ENCODE data around the gene ADAM15. TPM values are rescaled to one million over a fixed set of nuclear protein-coding genes. Genes with fewer than 3 reads are reported as not detected.

Gene ADAM15
- total RNA-seq, 3 donors from 2014 or later = 97.8 to 155 (median 109) TPM

- intact Hi-C loops (cut with DNase I; ENCODE audit: low total_unique reads) = loop anchor here (5.0 kb wide), 1 partner anchor 34 kb away; no protein-coding TSS in a partner anchor
These were observed 243 bp downstream of the ADAM15 start for GRCh38 chr1:155051342-155051776.

GRCh38 chr1:155051777-155052398, 772 bp downstream of the ADAM15 start:
- H3K4me3 ChIP-seq = peak overlapping the region; percentile 77 to 87 (median 80)
- intact Hi-C loops (cut with DNase I; ENCODE audit: low total_unique reads) = loop anchor here (5.0 kb wide), 1 partner anchor 35 kb away; no protein-coding TSS in a partner anchor
- peak overlapping the region; percentile 90 to 92 for H3K27ac ChIP-seq
- peak in 1 of 2 donors; percentile 48 for DNase-seq (ENCODE audit: low spot score in 2 of 2)
- no peaks in the 10 kb centered on the region for H3K9me3 ChIP-seq
- no peaks in the 10 kb centered on the region for H3K27me3 ChIP-seq
- TF ChIP-seq POLR2A (IDR thresholded peaks at IDR 0.05) = no peak
- TF ChIP-seq CTCF (IDR thresholded peaks at IDR 0.05) = no peak
- peak in 1 of 3 donors; percentile 3 for TF ChIP-seq POLR2AphosphoS5 (IDR thresholded peaks at IDR 0.05)
- no peaks in the 10 kb centered on the region for H3K36me3 ChIP-seq
- H3K4me1 ChIP-seq = peaks cover 6 to 9% of the 10 kb centered on the region in 2 donors

More at GRCh38 chr1:155051342-155051776, 243 bp downstream of the ADAM15 start:
- H3K4me3 ChIP-seq = peak overlapping the region; percentile 77 to 87 (median 80)
- peaks cover 6 to 9% of the 10 kb centered on the region in 2 donors for H3K4me1 ChIP-seq
- TF ChIP-seq POLR2AphosphoS5 (IDR thresholded peaks at IDR 0.05) = no peak
- TF ChIP-seq CTCF (IDR thresholded peaks at IDR 0.05) = no peak
- no peak for TF ChIP-seq POLR2A (IDR thresholded peaks at IDR 0.05)
- no peaks in the 10 kb centered on the region for H3K27me3 ChIP-seq
- DNase-seq (ENCODE audit: low spot score in 2 of 2) = no peak
- H3K36me3 ChIP-seq = no peaks in the 10 kb centered on the region
- H3K27ac ChIP-seq = peak overlapping the region; percentile 90 to 92
- no peaks in the 10 kb centered on the region for H3K9me3 ChIP-seq

- H3K27me3 ChIP-seq = no peaks in the 10 kb centered on the region
- peak in 1 of 3 donors; percentile 38 for TF ChIP-seq CTCF (IDR thresholded peaks at IDR 0.05)
- no peak for TF ChIP-seq POLR2A (IDR thresholded peaks at IDR 0.05)
- H3K4me1 ChIP-seq = peaks cover 6 to 9% of the 10 kb centered on the region in 2 donors
- H3K4me3 ChIP-seq = peak overlapping the region; percentile 77 to 87 (median 80)
- intact Hi-C loops (cut with DNase I; ENCODE audit: low total_unique reads) = loop anchor here (5.0 kb wide), 1 partner anchor 35 kb away; no protein-coding TSS in a partner anchor
- no peaks in the 10 kb centered on the region for H3K36me3 ChIP-seq
- no peak for DNase-seq (ENCODE audit: low spot score in 2 of 2)
- no peaks in the 10 kb centered on the region for H3K9me3 ChIP-seq
- H3K27ac ChIP-seq = peak overlapping the region; percentile 90 to 92
These were observed 1.6 kb downstream of the ADAM15 start for GRCh38 chr1:155052439-155053395.

GRCh38 chr1:155053531-155054105, 2.5 kb downstream of the ADAM15 start:
- peaks cover 6 to 9% of the 10 kb centered on the region in 2 donors for H3K4me1 ChIP-seq

More at GRCh38 chr1:155053531-155054105, 2.5 kb downstream of the ADAM15 start:
- H3K27ac ChIP-seq = no peak overlapping the region
- TF ChIP-seq POLR2A (IDR thresholded peaks at IDR 0.05) (no peak), POLR2AphosphoS5 (IDR thresholded peaks at IDR 0.05) (no peak), CTCF (IDR thresholded peaks at IDR 0.05) (no peak)
- DNase-seq (ENCODE audit: low spot score in 2 of 2) = no peak
- no peaks in the 10 kb centered on the region for H3K9me3 ChIP-seq
- intact Hi-C loops (cut with DNase I; ENCODE audit: low total_unique reads) = loop anchor here (5.0 kb wide), 1 partner anchor 36 kb away; no protein-coding TSS in a partner anchor
- H3K27me3 ChIP-seq = no peaks in the 10 kb centered on the region
- H3K4me3 ChIP-seq = peak overlapping the region in 1 of 3 donors; percentile 77
- H3K36me3 ChIP-seq = no peaks in the 10 kb centered on the region

All from breast epithelium (tissue), 4 donors.